GM19193 (cell line): ENCODE results near the gene PGGHG.

Source experiments
- POLR2A ChIP-seq: IDR thresholded peaks from 4 replicates; pipeline ENCODE4 v1.6.1; 2011; ENCODE audit not compliant: insufficient read depth, insufficient read length; ENCODE audit errors: extremely low read depth

PGGHG gene

DNA sequence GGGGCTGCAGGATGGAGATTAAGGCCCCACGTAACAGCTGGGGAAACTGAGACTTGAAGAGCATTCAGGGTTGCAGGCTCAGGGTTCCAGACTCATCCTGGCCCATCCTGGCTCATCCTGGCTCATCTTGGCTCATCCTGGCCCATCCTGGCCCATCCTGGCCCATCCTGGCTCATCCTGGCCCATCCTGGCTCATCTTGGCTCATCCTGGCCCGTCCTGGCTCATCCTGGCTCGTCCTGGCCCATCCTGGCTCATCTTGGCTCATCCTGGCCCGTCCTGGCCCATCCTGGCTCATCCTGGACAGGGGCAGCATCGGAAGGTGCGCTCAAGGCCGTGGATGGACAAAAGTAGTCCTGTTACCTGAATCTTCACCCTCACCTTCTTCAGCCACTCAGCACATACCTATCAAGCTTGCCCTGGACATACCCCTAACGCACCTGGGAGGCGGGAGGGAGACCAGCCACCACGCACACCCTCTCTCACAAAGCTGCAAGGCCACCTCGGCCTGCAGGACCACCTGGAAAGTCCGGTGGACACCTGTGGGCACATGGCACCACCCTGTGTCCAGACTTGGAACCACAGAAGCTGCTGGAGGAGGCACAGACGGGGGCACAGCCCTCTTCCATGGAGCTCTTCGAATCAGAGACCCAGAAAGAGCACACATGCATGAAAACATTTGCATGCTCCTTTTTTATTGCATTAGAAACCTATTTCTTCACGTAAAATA, 31.0 kb upstream of the PGGHG start:
- no peak for TF ChIP-seq POLR2A

GRCh38 chr11:259413-259812, 29.5 kb upstream of the PGGHG start:
- TF ChIP-seq POLR2A, result no peak

- TF ChIP-seq POLR2A, result no peak
These were observed 27.3 kb upstream of the PGGHG start for GRCh38 chr11:261624-262023.

GRCh38 chr11:266676-267439, 22.1 kb upstream of the PGGHG start:
- no peak for TF ChIP-seq POLR2A

DNA sequence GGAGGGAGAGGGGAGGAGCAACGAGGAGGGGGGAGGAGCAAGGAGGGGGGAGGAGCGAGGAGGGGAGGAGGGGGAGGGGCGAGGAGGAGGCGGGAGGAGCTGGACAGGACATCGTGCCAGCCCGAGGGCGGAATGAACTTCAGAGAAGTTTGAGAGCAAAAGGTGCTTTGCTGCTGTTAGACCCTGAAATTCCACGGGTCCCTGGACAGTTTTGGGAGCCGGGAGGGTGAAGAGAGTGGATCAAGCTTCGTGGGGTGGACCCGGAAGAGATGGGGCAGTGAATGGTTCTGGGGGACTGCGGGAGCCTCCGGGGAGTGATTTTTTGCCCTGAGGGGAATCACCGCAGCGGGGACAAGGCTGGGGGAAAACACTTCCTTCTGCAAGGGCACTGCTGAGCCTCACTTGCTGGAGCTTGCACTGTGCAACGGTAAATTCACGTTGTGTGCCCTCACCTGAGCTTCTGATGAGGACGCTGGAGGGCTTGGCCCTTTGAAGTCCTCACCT, 21.4 kb upstream of the PGGHG start:
- TF ChIP-seq POLR2A, result peak; percentile 52

- TF ChIP-seq POLR2A, result peak; percentile 48
These were observed 20.2 kb upstream of the PGGHG start for GRCh38 chr11:268716-269145.

DNA sequence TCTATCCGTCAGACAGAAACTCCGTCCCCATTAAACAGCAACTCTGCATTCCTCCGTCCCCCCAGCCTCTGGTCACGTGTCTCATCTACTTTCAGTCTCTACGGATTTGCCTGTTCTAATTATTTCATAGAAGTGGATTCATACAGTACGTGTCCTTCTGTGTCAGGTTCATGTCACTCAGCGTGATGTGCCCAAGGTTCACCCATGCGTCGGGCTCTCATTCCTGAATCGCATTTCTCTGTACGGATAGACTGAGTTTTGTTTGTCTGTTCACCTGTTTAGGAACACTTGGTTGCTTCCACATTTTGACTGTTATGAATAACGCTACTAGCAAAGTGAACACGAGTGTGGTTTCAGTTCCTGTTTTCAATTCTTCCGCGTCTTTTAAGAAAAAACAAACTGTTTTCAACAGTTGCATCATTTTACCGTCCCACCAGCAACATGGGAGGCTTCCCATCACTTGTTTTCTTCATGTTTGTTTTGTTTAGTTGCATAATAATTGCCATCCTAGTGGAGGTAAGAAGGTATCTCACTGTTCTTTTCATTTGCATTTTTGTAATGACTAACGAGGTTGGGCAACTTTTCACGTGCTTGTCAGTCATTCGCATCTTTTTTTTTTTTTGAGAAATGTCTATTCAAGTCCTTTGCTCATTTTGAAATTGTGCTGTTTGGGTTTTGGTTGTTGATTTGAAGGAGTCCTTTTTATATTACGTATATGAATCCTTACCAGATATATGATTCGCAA, 19.6 kb upstream of the PGGHG start:
- peak; percentile 45 for TF ChIP-seq POLR2A

- TF ChIP-seq POLR2A, result no peak
These were observed 18.2 kb upstream of the PGGHG start for GRCh38 chr11:270451-271318.

- no peak for TF ChIP-seq POLR2A
These were observed 17.6 kb upstream of the PGGHG start for GRCh38 chr11:271319-271715.

GRCh38 chr11:272195-272930, 16.6 kb upstream of the PGGHG start:
- TF ChIP-seq POLR2A, result no peak

DNA sequence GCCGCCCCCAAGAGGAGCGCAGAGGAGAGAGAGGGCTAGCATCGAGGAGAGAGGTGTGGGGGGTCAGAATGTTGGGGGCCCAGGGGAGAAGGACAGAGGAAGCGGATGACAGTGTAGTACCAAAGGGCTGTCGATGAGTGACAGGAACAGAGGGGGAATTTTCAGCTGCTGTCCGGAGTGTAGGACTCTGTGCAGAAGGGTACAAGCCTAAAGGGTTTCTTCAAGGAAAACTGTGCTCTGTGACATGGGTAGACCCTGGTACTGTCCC, 16.1 kb upstream of the PGGHG start:
- TF ChIP-seq POLR2A, result no peak

- TF ChIP-seq POLR2A, result no peak
These were observed 12.7 kb upstream of the PGGHG start for GRCh38 chr11:276219-276618.

DNA sequence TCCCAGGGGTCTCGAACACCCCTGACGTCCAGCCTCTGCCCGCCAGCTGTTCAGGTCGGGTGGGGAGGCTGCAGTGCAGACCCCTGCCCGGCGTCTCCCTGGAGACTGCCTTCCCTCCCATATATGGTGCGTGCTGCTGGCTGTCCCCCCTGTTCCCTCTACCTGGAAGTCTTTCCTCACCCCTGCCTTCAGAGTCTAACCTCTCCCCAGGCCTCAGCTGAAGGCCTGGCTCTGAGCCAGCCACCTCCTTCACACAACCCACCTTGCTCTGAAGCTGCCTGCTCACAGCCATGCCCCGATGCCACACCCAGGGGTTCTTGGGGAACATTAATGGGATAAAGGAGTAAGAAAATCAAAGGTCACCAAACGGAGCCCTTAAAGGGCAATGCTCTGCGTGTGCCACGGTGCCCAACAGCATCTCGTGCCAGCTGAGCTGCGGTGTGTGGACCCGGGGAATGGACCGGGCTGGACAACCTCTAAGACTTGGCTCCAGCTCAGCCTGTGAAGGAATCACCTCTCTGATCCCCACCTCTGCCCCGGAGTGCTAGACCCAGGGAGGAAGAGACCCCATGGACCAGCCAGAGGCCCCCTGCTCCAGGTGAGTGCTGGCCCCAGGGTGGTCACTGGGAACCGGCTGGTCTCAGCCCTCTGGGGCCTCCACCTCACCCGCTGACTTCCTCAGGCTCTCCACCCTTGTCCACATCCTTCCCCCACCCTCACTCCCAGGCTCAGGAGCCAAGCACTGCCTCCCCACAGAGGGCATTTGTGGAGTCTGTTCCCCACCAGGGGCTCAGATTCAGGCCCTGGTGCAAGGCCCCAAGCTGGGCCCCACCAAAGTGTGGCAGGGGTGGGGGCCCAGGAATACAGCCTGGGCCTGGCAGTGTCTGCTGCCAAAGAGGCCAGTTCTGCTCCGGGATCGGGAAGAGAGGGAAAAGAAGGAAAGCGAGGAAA, 10.7 kb upstream of the PGGHG start, which contains the start of gene NLRP6:
Gene NLRP6, plus strand, starts transcription at position 407 of the 951 bp plus-strand sequence. Its CDS starts 163 bp downstream, at position 570.
- TF ChIP-seq POLR2A, result no peak
